Measurements from ENCODE around the gene NOL12.
"Not testable (repeated sequence)": the region's sequence is repeated elsewhere in the genome, so short reads cannot be mapped to it uniquely, and the experiment has no call there.

NOL12 gene

GRCh38 chr22:37715760-37716159, 29.6 kb downstream of the NOL12 start:
- DNase-seq: no peak

DNA sequence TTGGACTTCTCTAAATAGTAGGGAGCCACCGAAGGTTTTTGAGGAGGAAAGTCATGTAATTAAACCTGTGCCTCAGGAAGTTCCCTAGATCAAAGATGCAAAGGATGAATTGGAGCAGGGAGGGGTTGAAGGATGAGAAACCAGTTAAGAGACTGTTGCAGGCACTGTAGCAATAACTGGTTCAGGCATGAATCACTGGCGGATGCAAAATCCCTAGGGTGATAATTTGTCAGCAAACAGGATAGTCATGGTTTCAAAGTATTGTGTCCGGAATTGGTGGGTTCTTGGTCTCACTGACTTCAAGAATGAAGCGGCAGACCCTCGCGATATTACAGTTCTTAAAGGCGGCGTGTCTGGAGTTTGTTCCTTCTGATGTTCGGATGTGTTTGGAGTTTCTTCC, 30.6 kb downstream of the NOL12 start:
- DNase-seq: no peak

- DNase-seq: not testable (repeated sequence)
Observed at GRCh38 chr22:37717235-37717634, 31.1 kb downstream of the NOL12 start.

DNA sequence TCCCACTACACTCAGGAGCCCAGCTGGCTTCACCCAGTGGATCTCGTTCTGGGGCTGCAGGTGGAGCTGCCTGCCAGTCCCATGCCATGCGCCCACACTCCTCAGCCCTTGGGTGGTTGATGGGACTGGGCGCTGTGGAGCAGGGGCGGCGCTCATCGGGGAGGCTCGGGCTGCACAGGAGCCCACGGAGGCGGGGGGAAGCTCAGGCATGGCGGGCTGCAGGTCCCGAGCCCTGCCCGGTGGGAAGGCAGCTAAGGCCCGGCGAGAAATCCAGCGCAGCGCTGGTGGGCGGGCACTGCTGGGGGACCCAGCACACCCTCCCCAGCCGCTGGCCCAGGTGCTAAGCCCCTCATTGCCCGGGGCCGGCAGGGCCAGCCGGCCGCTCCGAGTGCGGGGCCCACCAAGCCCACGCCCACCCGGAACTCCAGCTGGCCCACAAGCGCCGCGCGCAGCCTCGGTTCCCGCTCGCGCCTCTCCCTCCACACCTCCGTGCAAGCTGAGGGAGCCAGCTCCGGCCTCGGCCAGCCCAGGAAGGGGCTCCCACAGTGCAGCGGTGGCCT, 31.7 kb downstream of the NOL12 start:
- DNase-seq: not testable (repeated sequence)

DNA sequence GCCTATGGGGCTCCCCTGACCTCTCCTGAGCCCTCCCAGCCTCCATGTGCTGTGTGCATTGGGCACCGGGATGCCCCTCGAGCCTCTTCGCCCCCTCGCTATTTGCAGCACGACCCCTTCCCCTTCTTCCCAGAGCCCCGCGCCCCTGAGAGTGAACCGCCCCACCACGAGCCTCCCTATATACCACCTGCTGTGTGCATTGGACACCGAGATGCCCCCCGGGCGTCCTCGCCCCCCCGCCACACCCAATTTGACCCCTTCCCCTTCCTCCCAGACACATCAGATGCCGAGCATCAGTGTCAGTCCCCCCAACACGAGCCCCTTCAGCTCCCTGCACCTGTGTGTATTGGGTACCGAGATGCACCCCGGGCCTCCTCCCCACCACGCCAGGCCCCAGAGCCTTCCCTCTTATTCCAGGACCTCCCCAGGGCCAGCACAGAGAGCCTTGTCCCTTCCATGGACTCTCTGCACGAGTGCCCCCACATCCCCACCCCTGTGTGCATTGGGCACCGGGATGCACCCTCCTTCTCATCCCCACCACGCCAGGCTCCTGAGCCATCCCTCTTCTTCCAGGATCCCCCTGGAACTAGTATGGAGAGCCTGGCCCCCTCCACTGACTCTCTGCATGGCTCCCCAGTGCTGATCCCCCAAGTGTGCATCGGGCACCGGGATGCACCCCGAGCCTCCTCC, 39.6 kb downstream of the NOL12 start:
- DNase-seq: no peak

DNA sequence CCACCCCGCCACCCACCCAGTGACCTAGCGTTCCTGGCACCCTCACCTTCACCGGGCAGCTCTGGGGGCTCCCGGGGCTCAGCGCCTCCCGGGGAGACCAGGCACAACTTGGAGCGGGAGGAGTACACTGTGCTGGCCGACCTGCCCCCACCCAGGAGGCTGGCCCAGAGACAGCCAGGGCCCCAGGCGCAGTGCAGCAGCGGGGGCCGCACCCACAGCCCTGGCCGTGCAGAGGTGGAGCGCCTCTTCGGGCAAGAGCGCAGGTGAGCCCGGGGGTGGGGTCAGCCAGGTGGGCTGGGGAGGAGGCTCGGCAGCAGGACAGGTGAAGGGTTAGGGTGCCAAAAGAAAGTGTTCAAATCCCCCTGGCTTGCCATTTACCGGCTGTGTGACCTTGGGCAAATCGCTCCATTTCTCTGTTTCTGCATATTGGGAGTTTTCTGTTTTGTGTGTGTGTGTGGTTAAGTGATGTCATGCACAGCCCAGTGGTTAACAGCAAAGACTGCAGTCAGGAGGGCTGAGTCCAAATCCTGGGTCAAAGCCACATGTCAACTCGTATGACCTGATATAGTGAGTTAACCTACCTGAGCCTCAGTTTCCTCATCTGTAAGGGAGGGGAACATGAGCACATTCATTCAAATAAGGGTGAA, 40.2 kb downstream of the NOL12 start:
- peak in 1 of 5 experiments; percentile 37 for DNase-seq

- no peak for DNase-seq
Observed at GRCh38 chr22:37728620-37729019, 42.5 kb downstream of the NOL12 start.

- no peak for DNase-seq
Observed at GRCh38 chr22:37731804-37732471, 45.8 kb downstream of the NOL12 start.

- no peak for DNase-seq
Observed at GRCh38 chr22:37732699-37733607, 46.8 kb downstream of the NOL12 start.

DNA sequence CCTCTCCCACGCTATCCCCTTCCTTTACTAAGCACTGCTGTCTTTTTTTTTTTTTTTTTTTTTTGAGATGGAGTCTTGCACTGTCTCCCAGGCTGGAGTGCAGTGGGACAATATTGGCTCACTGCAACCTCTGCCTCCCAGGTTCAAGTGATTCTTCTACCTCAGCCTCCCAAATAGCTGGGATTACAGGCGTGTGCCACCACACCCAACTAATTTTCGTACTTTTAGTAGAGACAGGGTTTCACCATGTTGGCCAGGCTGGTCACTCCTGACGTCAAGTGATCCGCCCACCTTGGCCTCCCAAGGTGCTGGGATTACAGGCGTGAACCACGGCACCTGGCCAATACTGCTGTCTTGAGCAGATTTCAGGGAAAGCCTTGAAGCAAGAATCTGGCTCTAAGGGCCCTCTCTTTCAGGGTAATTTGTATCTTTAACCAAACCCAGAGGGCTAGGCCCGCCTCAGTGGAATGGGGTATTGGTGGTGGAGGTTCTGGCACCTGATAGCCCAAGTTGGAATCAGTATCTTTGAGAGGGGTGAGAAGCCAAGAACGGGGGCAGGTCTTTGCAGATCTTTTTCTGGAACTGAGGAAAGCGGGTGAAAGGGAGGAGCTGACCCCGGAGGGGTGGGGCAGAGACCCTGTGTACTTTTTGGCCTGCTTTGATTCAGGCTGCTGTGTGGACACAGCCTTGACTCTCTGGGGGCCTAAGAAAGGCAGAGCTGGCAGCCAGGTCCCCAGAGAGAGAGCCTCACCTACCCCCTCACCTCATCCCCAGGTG, 47.7 kb downstream of the NOL12 start:
- DNase-seq: no peak

DNA sequence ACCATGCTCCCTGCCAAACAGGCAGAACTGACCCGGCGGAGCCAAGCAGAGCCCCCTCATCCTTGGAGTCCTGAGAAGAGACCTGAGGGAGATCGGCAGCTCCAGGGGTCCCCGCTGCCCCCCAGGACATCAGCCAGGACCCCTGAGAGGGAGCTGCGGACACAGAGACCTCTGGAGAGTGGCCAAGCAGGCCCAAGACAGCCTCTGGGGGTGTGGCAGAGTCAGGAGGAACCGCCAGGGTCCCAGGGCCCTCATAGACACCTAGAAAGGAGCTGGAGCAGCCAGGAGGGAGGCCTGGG, 48.2 kb downstream of the NOL12 start:
- DNase-seq: no peak

- no peak for DNase-seq
Observed at GRCh38 chr22:37734964-37735451, 48.9 kb downstream of the NOL12 start.

GRCh38 chr22:37739035-37739434, 52.9 kb downstream of the NOL12 start:
- no peak for DNase-seq

DNA sequence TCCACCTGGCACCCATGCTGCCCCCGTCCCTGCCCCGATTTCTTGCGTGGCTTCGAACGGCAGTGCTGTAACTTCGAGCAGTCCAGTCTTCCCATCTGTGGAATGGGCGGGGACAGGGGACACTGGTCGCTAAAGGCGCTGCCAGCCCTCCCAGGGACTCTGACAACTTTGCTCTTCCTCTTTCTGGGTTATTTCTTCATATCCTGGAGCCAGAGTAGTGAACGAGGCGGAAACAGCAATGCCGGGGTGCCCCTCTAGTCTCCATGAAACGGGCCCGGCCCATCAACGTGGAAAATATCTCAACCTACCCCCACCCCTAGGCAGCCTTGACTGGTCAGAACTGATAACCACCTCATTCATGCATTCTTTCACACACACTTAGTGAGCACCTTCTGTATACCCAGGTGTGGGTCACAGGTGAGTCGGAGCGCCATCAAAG, 53.5 kb downstream of the NOL12 start:
- no peak for DNase-seq

GRCh38 chr22:37740455-37741311, 54.5 kb downstream of the NOL12 start:
- no peak for DNase-seq

DNA sequence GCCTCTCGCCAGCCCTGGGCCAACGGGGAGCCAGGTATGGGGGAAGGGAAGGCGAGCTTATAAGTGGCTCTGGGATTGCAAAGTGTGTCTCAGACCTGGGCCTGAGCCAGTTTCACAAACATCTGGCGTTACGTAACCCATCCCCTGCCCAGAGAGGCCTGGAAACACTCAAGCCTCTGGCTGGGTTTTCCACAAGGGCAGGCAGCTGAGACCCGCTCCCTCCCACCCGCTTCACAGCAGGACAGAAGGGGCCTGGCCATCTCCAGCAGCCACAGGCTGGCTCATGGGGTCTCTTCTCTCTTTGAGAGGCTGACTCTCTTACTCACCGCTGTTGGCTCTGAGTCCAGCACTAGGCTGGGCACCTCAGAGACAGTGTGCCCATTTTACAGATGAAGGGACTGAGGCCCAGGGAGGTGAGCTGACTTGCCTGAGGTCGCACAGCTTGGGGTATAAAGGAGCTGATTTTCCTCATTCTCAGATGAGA, 55.2 kb downstream of the NOL12 start:
- DNase-seq: no peak

DNA sequence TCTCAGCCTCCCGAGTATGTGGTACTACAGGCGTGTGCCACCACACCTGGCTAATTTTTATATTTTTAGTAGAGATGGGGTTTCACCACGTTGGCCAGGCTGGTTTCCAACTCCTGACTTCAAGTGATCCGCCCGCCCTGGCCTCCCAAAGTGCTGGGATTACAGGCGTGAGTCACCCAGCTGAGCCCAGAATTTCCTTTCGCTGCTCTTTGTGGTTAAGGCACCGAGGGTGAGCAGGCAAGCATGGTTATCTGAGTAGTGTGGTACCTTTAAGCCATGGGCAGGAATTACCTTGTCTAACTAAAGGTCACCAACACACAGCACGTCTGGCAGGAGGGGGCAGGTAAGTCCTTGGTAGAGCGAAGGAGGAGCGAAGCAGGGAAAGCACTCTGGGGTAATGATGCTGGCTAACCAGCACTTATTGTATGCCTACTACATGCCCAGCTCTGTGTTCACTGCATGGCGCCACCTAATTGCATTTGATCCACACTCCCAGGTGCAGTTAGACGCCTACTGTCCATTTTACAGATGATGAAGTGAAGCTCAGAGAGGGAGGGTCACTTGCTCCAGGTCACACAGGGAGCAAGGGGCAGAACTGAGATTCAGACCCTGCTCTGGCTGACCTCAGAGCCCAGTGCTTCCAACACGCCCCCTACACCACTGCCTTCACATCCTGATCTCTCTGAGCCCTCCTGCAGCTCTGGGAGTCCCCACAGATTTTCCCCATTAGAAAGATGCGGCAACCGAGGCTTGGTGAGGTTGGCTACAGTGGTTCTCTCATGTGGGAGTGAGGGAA, 56.4 kb downstream of the NOL12 start:
- no peak for DNase-seq

Data from T-helper 2 cell (primary cell).